Islet precursor cell (in vitro differentiated cells): ENCODE results near the gene KRTAP29-1.
"Not testable (repeated sequence)": the region's sequence is repeated elsewhere in the genome, so short reads cannot be mapped to it uniquely, and the experiment has no call there.

Experiments used
- DNase-seq: peaks from one replicate; pipeline ENCODE4 v3.0.0-alpha.2; 2018

Gene KRTAP29-1

DNA sequence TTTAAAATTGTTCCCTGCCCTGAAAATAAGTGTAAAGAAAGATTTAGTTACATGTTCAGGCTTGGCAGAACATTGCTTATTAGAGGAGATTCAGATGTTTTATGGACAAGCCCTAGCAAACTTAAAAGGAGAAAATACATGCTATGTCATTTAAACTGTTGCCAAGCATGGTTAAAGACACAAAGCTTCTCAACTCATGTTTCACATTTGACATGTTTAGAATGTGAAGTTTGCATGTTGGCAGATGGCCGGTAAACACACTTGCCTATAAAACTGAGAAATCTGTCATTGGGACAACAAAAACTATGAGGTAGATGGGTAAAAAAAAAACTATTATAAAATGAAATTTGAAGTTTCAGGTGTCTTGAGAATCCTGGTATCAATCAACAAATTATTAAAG is 5.8 kb downstream of the KRTAP29-1 start:
- DNase-seq, result no peak

GRCh38 chr17:41294016-41294415 is 8.6 kb downstream of the KRTAP29-1 start:
- DNase-seq, result no peak

GRCh38 chr17:41287050-41287449 is 15.6 kb downstream of the KRTAP29-1 start:
- DNase-seq, result no peak

DNA sequence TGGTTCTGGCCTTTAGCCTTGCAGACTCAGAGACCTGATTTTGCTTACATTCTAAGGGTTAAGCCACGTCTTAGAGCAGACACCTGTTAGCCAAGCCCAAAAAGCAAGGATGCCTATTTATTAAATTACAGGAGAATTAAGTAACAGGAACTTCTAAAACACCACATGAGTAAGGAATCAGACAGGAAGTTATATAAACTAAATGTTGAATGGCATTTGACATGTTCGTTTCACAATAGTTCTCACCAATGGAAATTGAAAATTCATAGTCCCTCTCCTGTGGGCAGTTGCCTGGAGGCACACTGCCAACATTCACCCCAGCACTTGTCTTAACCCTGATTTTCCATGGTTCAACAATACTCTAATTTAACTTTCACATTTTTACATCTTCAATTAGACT is 18.1 kb downstream of the KRTAP29-1 start:
- DNase-seq, result no peak

DNA sequence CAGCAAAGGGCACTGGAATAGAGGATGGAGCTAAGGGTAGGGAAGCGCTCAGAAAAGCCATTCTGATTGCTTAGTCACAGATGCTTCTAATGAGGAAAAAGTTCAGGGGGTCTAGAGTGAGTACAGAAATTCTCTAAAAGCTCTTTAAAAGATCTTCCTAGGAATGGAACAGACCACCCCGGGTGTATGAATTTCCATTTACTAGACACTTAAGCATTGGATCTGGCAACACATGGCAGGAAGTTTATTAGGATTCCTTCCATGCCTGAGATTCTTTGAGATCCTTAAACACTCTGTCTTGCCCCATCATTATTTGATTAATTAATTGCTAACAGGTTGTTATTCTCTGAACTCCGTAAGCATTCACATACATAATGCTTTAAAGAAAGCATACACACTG is 18.6 kb downstream of the KRTAP29-1 start:
- DNase-seq, result peak; percentile 66

- DNase-seq, result no peak
Measured at GRCh38 chr17:41278176-41278955, 24.3 kb downstream of the KRTAP29-1 start.

DNA sequence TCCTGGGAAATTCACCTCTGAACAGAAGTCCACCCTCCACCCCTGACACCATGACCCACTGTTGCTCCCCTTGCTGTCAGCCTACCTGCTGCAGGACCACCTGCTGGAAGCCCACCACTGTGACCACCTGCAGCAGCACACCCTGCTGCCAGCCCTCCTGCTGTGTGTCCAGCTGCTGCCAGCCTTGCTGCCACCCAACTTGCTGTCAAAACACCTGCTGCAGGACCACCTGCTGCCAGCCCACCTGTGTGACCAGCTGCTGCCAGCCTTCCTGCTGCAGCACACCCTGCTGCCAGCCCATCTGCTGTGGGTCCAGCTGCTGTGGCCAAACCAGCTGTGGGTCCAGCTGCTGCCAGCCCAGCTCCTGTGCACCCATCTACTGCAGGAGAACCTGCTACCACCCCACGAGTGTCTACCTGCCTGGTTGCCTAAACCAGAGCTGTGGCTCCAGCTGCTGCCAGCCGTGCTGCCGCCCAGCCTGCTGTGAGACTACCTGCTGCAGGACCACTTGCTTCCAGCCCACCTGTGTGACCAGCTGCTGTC is 26.9 kb downstream of the KRTAP29-1 start, which contains the start of gene KRTAP9-7:
Gene KRTAP9-7 (plus strand): TSS at position 51 of the 543 bp plus-strand sequence. CDS start 0 bp downstream, at position 51.
- not testable (repeated sequence) for DNase-seq

DNA sequence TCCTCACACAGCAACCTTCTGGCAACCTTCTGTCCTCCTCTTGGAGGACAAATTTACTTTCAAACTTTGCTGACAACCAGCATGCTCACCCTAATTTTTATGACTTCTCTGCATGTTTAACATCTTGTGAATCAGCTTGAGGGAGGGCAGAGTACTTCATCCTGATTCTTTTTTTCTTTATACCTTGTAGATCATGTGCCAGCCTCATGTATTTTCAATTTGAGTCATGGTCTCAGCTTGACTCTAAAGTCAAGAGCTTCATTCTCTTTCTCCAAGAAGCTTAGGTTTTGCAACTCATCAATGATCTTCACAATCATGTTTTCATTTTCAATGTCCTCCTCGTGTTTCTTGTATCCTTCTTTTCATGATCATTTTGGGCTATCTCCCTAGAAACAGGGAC is 30.8 kb downstream of the KRTAP29-1 start:
- no peak for DNase-seq

- DNase-seq, result not testable (repeated sequence)
Measured at GRCh38 chr17:41271323-41271722, 31.3 kb downstream of the KRTAP29-1 start.

DNA sequence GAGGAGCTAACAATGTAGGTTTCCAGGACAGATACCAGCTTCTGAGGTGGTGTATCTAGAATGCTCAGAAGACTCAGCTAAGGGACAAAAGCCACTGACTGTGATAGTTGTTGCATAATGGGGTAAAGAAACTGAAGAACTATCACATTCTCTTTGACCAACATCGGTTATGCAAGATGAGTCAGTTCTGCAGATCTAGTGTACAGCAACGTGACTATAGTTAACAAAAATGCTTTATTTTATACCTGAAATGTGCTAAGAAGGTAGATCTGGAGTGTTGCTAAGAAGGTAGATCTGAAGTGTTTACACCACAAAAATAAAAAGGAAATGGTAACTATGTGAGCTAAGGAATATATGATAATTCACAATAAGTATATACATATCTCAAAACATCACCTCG is 34.9 kb downstream of the KRTAP29-1 start:
- no peak for DNase-seq

DNA sequence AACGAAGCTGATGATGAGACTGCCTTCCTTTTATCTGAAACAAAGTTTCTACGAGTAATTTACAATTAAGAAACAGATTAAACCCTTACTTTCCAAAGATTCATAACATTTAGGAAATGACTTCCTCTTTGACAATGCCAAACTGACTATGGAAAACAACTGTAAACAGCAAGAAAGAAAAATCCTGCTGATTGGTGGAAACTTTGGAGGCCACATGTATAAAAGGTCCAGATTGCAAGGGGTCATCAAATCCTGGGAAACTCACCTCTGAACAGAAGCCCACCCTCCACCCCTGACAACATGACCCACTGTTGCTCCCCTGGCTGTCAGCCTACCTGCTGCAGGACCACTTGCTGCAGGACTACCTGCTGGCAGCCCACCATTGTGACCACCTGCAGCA is 37.6 kb downstream of the KRTAP29-1 start, which contains the start of gene KRTAP9-6:
Gene KRTAP9-6 (plus strand): TSS at position 301 of the 400 bp plus-strand sequence. CDS start 0 bp downstream, at position 301.
- DNase-seq, result no peak

GRCh38 chr17:41264599-41264998 is 38.1 kb downstream of the KRTAP29-1 start:
- DNase-seq, result peak; percentile 40

GRCh38 chr17:41263212-41263611 is 39.4 kb downstream of the KRTAP29-1 start:
- no peak for DNase-seq

- no peak for DNase-seq
Measured at GRCh38 chr17:41258406-41258805, 44.2 kb downstream of the KRTAP29-1 start.

- no peak for DNase-seq
Measured at GRCh38 chr17:41256291-41256685, 46.4 kb downstream of the KRTAP29-1 start.

DNA sequence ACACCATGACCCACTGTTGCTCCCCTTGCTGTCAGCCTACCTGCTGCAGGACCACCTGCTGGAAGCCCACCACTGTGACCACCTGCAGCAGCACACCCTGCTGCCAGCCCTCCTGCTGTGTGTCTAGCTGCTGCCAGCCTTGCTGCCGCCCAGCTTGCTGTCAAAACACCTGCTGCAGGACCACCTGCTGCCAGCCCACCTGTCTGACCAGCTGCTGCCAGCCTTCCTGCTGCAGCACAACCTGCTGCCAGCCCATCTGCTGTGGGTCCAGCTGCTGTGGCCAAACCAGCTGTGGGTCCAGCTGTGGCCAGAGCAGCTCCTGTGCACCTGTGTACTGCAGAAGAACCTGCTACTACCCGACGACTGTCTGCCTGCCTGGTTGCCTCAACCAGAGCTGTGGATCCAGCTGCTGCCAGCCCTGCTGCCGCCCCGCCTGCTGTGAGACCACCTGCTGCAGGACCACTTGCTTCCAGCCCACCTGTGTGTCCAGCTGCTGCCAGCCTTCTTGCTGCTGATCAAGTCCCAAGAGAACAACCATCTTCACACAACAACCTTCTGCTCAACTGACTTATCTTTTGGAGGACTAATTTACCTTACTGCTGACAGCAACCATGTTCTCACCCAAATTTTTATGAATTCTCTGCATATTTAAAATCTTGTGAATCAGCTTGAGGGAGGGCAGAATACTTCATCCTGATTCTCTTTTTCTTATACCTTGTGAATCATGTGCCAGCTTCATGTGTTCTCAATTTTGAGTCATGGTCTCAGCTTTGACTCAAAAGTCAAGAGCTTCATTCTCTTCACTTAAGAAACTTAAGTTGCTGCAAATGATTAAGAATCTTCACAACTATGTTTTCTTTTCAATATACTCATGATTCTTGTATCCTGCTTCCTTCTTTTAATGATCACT is 47.0 kb downstream of the KRTAP29-1 start, which contains the start of gene KRTAP9-9:
Gene KRTAP9-9 (plus strand): TSS at position 4 of the 910 bp plus-strand sequence.
- DNase-seq, result peak; percentile 44

DNA sequence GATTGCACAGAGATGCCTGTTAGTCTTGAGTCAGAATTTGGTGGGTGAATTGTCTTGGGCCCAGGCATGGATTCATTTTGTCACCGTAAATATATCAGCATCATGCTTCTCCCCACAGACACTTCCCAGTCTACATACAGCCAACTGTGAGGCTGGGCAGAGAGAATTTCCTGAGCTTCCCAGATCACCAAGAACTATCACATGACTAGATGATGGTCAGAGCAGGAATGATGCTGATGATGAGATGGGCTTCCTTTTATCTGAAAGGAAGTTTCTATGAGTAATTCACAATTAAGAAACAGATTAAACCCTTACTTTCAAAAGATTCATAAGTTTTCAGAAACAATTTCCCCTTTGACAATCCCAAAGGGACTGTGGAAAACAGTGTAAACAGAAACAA is 47.8 kb downstream of the KRTAP29-1 start:
- no peak for DNase-seq
